ENCODE results near the gene MICAL3. TPM values are rescaled to one million over a fixed set of nuclear protein-coding genes. Genes with fewer than 3 reads are reported as not detected.

Gene MICAL3
- total RNA-seq, 6 experiments from 2014 or later, result 31.5 to 61.8 (median 48.2) TPM

DNA sequence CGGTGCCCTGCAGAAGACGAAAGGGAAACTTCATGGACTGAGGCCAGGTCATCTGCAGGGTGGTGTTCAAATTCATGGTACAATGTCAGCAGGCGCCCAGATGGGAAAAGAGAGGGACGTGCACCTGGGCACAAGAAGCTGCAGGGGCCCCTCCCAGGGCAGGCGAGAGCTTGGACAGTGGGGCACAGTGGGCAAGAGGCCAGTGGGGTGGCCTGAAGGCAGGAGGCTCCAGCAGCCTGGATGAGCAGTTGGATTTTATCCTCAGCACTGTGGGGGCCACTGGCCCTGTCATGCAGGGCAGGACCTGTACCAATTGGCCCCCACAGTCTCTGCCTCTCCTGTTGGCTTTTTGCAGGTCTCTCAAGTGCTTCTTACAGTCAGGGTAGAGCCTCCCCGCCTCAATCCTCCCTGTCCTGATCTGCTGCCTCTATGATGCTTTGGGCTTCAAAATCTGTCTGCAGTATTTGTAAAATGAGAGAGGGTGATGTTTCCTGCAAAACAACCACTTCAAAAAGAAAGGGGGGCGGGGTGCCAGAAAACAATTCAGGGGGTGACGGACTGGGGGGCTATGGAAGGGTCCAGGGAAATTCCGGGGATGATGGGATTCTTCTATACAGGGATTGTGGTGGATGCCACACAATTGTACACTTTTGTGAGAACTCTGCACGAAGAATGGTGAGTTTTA, 248.4 kb downstream of the MICAL3 start:
- H3K4me1 ChIP-seq, result peaks cover 0 to 12% (median 2%) of the 10 kb centered on the region in 4 donors
- H3K36me3 ChIP-seq, result no peaks in the 10 kb centered on the region
- H3K27ac ChIP-seq, result peak overlapping the region in 1 of 3 donors; percentile 83
- intact Hi-C loops (cut with DNase I), result no loop called here
- 77% methylated on average over 5 of the region's 10 CpGs for WGBS (ENCODE audit: insufficient coverage, low coverage, low lambda C conversion rate, missing lambda C conversion rate)
- DNase-seq (no peak), ATAC-seq (no peak)
- H3K9me3 ChIP-seq, result no peaks in the 10 kb centered on the region
- TF ChIP-seq POLR2A (IDR thresholded peaks at IDR 0.05), result no peak
- TF ChIP-seq, protein P1, sequence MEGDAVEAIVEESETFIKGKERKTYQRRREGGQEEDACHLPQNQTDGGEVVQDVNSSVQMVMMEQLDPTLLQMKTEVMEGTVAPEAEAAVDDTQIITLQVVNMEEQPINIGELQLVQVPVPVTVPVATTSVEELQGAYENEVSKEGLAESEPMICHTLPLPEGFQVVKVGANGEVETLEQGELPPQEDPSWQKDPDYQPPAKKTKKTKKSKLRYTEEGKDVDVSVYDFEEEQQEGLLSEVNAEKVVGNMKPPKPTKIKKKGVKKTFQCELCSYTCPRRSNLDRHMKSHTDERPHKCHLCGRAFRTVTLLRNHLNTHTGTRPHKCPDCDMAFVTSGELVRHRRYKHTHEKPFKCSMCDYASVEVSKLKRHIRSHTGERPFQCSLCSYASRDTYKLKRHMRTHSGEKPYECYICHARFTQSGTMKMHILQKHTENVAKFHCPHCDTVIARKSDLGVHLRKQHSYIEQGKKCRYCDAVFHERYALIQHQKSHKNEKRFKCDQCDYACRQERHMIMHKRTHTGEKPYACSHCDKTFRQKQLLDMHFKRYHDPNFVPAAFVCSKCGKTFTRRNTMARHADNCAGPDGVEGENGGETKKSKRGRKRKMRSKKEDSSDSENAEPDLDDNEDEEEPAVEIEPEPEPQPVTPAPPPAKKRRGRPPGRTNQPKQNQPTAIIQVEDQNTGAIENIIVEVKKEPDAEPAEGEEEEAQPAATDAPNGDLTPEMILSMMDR (IDR thresholded peaks at IDR 0.05), result no peak
- no peak overlapping the region for H3K4me3 ChIP-seq
- H3K27me3 ChIP-seq, result no peaks in the 10 kb centered on the region

DNA sequence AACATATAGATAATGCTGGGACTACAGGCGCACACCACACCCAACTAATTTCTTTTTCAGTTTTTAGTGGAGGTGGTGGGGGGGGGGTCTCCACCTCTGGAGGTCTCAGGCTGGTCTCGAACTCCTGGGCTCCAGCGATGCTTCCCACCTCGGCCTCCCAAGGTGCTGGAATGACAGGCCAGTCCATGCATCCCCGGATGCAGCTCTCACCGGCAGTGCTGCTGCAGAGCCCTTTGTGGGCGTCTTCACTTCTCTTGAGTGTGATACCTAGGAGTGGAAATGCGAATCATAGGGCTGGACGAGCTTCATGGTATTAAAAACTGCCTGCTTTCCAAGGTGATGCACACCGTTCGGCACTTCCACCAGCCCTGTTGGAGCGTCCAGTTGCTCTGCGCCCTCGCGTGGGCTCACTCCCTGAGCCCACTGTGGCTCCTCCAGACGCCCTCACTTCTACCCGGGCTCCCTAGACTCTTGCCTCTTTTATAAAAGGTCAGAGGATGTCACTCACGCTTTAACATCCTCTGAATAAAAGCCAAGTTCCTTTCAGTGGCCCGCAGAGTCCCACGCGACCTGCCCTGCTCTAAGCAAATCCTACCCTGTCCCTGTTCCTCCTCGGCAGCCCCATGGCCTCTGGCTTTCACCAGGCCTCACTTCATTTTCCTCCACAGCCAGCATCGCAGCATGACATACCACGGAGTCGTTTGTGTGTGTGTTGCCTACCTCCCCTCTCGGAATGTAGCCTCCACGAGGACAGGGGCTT, 249.3 kb downstream of the MICAL3 start:
- ATAC-seq, result no peak
- intact Hi-C loops (cut with DNase I), result no loop called here
- TF ChIP-seq, protein P1 (IDR thresholded peaks at IDR 0.05), result no peak
- H3K36me3 ChIP-seq, result no peaks in the 10 kb centered on the region
- no peaks in the 10 kb centered on the region for H3K9me3 ChIP-seq
- no peaks in the 10 kb centered on the region for H3K27me3 ChIP-seq
- no peak overlapping the region for H3K4me3 ChIP-seq
- 44% methylated on average over 9 of the region's 27 CpGs for WGBS (ENCODE audit: insufficient coverage, low coverage, low lambda C conversion rate, missing lambda C conversion rate)
- H3K27ac ChIP-seq, result peak overlapping the region in 2 of 3 donors; percentile 82 to 96
- no peak for DNase-seq
- peaks cover 0 to 19% (median 6%) of the 10 kb centered on the region in 4 donors for H3K4me1 ChIP-seq

DNA sequence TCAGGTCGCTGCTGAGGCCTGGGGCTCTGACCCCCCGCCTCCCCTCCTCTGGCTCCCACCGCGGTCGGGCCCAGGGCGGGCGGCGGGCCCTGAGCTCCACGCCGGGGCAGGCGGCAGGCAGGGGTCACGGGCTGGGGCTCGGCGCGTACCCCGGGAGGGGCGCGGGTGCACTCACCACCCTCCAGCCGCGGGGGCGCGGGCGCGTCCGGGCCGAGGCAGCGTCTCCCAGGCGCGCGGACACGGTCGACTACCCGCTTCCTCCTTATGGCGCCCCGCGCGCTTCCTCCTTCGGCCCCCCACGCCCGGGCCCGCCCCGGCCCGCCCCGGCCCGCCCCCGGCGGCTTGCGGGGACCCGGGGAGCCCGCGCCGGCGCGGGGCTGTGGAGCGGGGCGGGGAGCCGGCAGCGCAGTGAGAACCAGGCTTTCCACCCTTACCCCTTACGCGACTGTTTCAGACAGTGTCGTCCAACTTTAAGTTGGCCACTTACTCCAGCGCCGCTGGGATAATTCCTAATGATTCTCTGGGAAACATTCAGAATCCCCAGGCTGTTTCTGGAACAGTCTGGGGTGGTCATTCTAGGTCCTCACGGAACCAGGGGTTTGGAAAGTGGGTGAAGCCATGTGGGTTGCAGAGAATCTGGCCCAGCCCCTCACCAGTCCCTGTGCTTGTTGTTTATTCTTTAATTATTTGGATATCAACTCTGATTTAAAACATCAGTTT, 250.0 kb downstream of the MICAL3 start, which contains the start of gene BID:
Gene BID, minus strand, starts transcription at position 264 of the 720 bp plus-strand sequence. CDS start 24,353 bp downstream, outside the sequence.
- intact Hi-C loops (cut with DNase I), result no loop called here
- DNase-seq (peak; percentile 71 to 81 (median 74)), ATAC-seq (peak; percentile 10 to 37 (median 28))
- under 1% methylated on average over 27 of the region's 64 CpGs for WGBS (ENCODE audit: insufficient coverage, low coverage, low lambda C conversion rate, missing lambda C conversion rate)
- no peaks in the 10 kb centered on the region for H3K9me3 ChIP-seq
- H3K36me3 ChIP-seq, result no peaks in the 10 kb centered on the region
- H3K4me1 ChIP-seq, result peaks cover 0 to 26% (median 10%) of the 10 kb centered on the region in 4 donors
- TF ChIP-seq, protein P1 (IDR thresholded peaks at IDR 0.05), result no peak
- TF ChIP-seq POLR2A (IDR thresholded peaks at IDR 0.05), result peak; percentile 57
- no peaks in the 10 kb centered on the region for H3K27me3 ChIP-seq
- peak within 1 kb of the TSS; percentile 61 to 83 (median 64) for H3K4me3 ChIP-seq
- H3K27ac ChIP-seq, result peak within 1 kb of the TSS; percentile 82 to 96 (median 87)

DNA sequence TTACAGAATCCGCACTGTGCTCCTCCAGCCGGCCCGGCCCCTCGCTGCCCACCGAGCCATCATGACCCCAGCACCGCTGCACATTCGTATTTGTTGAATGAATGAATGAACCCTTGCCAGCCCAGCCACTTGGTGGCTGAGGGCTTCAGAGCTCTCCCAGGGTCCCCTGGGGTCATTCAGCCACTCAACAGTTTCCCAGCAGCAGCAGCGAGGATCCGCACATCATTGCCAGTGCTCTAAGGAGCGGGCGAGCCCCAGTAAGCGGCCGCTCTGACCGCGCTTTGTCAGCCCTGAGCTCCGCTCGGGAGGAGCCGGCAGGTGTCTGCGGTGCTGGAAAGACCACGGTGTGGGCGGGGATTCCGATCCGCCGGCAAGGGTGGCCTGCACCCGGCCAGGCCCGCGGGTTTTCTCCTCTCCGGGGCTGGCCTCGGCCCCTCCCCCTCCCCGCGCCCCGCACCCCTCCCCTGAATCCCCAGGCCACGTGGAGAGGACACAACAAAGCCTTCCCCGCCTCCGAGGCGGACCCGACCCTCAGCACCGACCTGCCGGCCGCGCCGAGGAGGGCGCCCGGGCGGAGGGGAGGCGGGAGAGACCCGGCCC, 250.7 kb downstream of the MICAL3 start:
- no CpG with 5 or more reads among the region's 47 CpGs for WGBS (ENCODE audit: insufficient coverage, low coverage, low lambda C conversion rate, missing lambda C conversion rate)
- peak; percentile 7 to 38 (median 23) for ATAC-seq
- no peak for TF ChIP-seq POLR2A (IDR thresholded peaks at IDR 0.05)
- TF ChIP-seq, protein P1 (IDR thresholded peaks at IDR 0.05), result no peak
- DNase-seq, result peak; percentile 69 to 80 (median 71)
- H3K9me3 ChIP-seq, result no peaks in the 10 kb centered on the region
- H3K36me3 ChIP-seq, result no peaks in the 10 kb centered on the region
- H3K4me1 ChIP-seq, result peaks cover 0 to 33% (median 12%) of the 10 kb centered on the region in 4 donors
- intact Hi-C loops (cut with DNase I), result no loop called here
- peak overlapping the region; percentile 82 to 96 (median 87) for H3K27ac ChIP-seq
- H3K27me3 ChIP-seq, result no peaks in the 10 kb centered on the region
- peak overlapping the region; percentile 61 to 83 (median 64) for H3K4me3 ChIP-seq
